Measurements from ENCODE around the gene FUT8.
"Not testable (repeated sequence)": the region's sequence is repeated elsewhere in the genome, so short reads cannot be mapped to it uniquely, and the experiment has no call there.

Gene FUT8

GRCh38 chr14:65627315-65627714 is 214.8 kb downstream of the FUT8 start:
- no peak for DNase-seq

DNA sequence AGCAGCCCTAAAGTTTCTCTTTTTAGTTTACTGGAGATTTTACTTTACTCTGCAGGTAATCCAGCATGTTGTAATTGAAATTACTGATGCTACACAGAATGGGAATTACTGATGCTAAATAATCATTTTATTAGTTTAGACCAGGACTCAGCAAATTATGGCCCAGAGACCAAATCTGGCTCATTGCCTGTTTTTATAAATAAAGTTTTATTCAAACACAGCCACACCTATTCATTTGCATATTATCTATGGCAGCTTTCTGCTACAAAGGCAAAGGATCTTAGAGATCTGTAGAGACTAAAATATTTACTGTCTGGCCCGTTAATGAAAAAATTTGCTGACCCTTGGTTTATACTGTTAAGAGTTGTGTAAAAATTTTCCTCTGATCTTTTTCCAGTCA is 216.1 kb downstream of the FUT8 start:
- no peak for DNase-seq

DNA sequence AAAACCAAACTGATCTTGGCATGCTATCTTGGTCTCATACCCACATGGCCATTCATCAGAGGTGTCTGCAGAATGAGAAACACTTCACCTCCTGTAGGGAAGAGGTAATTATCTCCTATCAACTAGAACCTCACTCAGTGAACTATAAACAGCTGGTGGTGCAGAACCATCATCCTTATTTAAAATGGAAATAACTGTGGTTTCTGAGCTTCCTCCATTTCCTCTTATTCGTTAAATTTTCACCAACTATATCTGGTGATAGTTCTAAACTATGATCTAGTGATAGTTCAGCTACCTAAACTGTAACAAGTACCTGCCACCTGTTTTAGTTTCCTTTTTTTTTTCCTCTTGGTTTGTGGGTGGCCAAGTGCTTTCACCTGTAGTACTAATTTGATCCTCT is 218.5 kb downstream of the FUT8 start:
- peak; percentile 71 for DNase-seq

DNA sequence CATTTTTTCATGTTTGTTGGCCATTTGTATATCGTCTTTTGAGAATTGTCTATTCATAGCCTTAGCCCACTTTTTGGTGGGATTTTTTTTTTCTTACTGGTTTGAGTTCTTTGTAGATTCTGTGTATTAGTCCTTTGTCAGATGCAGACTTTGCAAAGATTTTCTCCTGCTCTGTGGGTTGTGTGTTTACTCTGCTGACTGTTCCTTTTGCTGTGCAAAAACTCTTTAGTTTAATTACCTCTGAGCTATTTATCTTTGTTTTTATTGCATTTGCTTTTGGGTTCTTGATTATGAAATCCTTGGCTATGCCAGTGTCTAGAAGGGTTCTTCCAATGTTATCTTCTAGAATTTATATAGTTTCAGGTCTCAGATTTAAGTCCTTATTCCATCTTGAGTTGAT is 220.0 kb downstream of the FUT8 start:
- DNase-seq: no peak

DNA sequence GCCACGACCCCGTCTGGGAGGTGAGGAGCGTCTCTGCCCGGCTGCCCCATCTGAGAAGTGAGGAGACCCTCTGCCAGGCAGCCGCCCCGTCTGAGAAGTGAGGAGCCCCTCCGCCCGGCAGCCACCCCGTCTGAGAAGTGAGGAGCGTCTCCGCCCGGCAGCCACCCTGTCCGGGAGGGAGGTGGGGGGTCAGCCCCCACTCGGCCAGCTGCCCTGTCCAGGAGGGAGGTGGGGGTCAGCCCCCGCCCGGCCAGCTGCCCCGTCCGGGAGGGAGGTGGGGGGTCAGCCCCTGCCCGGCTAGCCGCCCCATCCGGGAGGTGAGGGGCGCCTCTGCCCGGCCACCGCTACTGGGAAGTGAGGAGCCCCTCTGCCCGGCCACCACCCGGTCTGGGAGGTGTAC is 221.1 kb downstream of the FUT8 start:
- DNase-seq: not testable (repeated sequence)

DNA sequence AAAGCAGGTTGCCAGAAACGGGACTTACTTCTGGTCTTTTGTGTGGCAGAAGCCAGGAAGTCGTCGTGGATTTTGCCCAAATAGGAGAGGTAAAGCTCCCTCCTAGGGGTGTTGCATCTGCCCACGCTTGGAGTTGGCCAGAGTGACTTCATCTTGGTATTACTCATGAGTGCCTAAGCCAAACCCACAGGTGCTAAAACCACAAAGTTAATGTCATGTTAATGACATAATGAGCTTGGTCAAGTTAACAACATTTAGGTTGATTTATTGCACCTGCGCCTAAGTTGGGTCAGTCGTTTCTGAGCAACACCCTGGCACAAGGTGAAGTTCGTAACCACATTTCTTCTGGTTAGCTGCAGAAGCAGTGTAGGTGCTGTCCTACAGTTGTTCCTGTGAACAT is 225.2 kb downstream of the FUT8 start:
- peak; percentile 62 for DNase-seq

- no peak for DNase-seq
Observed at GRCh38 chr14:65639216-65639615, 226.7 kb downstream of the FUT8 start.

DNA sequence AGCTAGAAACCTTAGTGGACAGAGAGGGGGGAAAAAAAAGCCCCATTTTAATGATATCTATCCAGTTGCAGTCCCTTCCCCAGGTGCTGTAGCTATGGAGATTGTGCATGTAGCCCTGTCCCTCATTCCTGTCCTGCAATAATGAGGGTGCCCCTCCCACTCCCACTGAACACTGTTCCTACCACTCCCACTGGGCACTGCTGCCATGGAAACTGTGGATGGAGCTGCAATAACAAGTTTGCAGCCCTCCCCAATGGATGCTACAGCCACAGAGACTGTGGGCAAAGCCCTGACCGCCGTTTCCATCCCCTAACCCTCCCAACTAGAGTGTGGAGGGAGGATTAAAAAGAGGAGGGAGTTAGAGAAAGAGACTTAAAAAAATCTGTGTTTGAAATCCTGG is 238.3 kb downstream of the FUT8 start:
- peak; percentile 53 for DNase-seq

DNA sequence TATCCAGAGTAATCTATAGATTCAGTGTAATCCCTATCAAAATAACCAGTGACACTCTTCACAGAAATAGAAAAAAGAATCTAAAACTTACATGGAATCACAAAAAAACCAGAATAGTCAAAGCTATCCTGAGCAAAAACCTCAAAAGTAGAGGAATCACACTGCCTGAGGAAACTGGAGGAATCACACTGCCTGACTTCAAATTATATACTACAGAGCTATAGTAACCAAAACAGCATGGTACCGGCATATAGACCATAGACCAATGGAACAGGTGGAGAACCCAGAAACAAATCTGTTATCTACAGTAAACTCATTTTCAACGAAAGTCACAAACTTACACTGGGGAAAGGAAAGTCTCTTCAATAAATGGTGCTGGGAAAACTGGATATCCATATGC is 244.0 kb downstream of the FUT8 start:
- DNase-seq: no peak

- no peak for DNase-seq
Observed at GRCh38 chr14:65658202-65658601, 245.7 kb downstream of the FUT8 start.

DNA sequence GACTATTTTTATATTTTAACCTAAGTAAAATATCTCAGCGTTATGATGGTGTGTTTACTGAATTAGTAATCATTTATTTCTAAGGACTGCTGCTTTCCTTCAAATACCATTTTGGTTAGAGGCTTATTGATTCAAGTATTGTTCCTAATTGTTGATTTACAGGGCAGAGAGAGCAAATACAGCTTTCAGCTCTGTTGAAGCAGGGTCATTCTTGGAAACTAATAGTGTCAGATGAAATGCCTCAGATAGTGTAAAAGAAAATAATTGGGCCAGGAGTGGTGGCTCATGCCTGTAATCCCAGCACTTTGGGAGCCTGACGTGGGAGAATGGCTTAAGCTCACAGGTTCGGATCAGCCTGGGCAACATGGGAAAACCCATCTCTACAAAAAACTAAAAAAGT is 249.3 kb downstream of the FUT8 start:
- DNase-seq: peak; percentile 42

DNA sequence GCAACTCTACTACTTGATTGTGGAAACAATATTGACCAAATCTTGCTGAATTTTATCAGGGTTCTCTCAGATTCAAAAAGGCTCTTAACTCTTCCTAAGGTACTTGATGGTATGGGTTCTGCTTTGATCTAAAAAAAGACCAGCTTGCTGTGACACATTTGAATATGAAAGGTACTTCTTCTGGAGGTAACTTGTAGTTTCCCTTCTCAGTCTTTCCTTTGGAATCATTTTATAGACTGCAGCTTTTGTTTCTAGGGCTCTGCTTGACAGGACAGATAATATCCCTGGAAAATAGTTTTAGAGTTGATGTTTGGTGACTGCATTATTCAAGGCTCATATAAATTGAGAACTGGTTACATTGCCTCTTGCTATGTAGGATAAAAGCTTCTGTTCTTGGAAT is 251.9 kb downstream of the FUT8 start:
- no peak for DNase-seq

DNA sequence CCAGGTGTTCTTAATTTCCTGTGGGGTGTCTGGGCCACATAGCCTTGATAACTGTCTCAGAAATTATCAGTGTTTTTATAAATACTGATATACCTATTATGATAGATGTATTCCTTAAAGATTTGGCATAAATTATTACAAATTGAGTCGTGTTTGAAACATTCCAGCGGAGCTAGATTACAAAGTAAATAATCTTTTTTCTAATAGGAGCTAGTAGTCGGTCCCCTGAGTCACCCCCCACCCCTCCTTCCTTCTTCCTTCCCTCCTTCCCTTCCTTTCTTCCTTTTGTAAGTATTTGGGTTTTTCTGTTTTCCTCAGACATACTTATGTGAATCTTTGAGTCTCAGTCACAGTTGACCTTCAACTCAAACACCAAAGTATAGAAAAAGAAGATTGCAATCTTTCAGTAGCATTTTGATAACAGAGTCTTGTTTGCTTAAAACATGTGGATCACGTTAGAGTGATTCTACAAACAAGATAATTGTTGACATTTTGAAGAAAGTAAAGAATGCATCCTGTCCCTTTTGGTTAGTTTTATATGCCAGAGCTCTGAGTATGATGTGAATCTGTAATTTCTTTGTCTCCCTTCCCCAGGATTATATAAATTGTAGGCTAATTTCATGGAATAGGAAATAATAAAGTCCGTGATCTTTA is 264.0 kb downstream of the FUT8 start:
- no peak for DNase-seq

- no peak for DNase-seq
Observed at GRCh38 chr14:65685572-65685971, 273.0 kb downstream of the FUT8 start.

GRCh38 chr14:65686761-65687160 is 274.2 kb downstream of the FUT8 start:
- DNase-seq: no peak

DNA sequence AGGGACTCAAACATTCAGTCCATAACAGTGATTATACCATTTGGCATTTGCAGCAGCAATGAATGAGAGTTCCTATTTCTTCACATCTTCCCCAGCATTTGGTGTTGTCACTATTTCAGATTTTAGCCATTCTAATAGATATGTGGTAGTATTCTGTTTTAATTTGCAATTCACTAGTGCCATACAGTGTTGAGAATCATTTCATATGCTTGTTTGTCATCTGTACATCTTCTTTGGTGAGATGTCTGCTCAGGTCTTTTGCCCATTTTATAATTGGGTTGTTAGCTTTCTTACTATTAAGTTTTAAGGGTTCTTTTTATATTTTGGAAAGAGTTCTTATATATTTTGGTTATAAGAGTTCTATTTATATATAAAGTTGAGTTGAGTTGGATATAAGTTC is 276.5 kb downstream of the FUT8 start:
- no peak for DNase-seq

- not testable (repeated sequence) for DNase-seq
Observed at GRCh38 chr14:65692566-65692965, 280.0 kb downstream of the FUT8 start.

DNA sequence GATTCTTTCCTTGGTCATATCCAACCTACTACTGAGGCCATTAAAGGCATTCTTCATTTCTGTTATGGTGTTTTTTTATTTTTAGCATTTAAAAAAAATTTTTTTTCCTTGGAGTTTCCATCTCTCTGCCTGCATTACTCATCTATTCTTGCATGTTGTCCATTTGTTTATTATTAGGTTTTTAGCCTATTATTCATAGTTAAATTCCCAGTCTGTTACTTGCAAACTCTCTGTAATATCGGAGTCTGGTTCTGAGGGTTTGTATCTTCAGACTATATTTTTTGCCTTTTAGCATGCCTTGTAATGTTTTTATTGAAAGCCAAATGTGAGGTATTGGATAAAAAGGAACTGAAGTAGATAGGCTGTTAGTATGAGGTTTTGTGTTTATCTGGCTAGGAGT is 284.3 kb downstream of the FUT8 start:
- no peak for DNase-seq

- no peak for DNase-seq
Observed at GRCh38 chr14:65703521-65703920, 291.0 kb downstream of the FUT8 start.

GRCh38 chr14:65703996-65704395 is 291.5 kb downstream of the FUT8 start:
- DNase-seq: no peak

DNA sequence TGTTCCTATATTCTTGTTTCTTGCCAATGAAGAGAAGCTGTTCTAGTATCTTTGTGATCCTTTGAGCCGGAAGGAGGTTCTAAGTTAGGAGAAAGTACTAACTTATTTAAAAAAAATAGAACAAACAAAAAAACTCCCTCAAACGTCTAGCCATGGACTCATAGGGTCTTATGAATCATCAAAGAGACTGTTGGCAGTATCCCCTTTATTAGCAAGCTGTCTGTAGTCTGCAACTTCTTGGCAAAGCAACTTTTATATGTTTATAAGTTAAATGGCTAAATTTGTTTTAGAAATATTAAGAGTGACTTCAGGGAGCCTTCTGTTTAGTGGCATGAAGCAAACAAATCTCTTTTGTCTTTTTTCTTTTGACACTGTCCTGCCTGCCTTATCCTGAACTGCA is 291.9 kb downstream of the FUT8 start:
- no peak for DNase-seq

DNA sequence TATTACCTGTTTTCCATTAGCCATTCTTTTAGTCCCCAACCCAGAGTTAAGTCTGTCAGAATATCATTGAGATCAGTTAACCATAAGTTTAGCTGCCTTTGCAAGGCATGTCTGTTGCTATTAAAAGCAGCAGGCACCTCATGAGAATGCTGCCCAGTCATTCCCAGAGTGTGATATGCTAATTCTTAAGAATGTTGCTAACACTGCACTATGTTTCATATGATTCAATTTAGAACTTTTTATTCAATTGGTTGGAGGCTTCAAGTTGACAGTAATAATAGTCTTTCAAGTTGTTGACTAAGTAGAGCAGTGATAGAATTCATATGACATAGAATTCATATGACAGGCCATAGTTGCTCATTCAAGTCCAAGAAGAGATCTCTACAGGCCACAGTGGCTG is 292.3 kb downstream of the FUT8 start:
- DNase-seq: no peak

DNA sequence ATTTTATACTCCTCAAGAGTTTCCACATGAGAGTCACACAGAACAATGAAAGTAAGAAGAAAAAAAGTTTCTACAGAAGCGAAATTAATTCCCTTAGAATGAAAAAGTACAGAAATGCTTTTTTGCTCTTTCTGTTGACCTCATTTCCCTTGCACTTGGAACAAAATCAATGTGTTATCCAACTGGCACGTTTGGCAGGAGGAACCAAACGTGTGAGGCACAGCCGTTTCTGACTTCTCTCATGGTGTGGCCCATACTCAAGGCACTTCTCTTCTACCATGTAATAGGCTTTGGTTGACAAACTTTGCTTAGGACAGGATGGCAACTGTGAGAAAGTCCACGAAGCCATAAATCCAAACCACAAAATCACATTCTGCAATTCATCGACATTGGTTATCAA is 297.0 kb downstream of the FUT8 start:
- no peak for DNase-seq

GRCh38 chr14:65716813-65717212 is 304.3 kb downstream of the FUT8 start:
- not testable (repeated sequence) for DNase-seq

DNA sequence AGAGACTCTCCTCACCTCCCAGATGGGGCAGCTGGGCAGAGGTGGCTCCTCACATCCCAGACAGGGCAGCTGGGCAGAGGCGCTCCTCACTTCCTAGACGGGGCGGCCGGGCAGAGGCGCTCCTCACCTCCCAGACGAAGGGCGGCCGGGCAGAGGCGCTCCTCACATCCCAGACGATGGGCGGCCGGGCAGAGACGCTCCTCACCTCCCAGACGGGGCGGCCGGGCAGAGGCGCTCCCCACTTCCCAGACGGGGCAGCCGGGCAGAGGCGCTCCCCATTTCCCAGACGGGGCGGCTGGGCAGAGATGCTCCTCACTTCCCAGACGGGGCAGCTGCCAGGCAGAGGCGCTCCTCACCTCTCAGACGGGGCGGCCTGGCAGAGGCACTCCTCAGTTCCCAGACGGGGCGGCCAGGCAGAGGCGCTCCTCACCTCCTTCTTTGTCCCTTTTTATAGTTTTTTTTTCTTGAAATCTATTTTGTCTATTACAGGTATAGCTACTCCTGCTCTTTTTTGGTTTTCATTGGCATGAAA is 304.9 kb downstream of the FUT8 start:
- not testable (repeated sequence) for DNase-seq

Measured in NCI-H69 (cell line).